Liver (tissue), 9 donors: ENCODE measurements around the gene AGR2. TPM values are rescaled to one million over a fixed set of nuclear protein-coding genes. Genes with fewer than 3 reads are reported as not detected.

Source experiments
- DNase-seq: peaks from one replicate; pipeline ENCODE4 v3.0.0-alpha.2; 2017; ENCODE audit warnings: low spot score
- H3K27ac ChIP-seq, 2 donors: one replicate each; pipeline ENCODE4 v1.7.0; 2013; ENCODE audit warnings: inconsistent platforms in 2 of 2, low read length in 2 of 2, control low read depth in 1 of 2, low read depth in 1 of 2, mild to moderate bottlenecking in 1 of 2
- H3K27me3 ChIP-seq, 4 donors: one replicate each; pipeline versions ENCODE4 v1.6.1 to v1.7.0; 2013; ENCODE audit warnings: low read length in 3 of 4, inconsistent platforms in 1 of 4, mild to moderate bottlenecking in 1 of 4, moderate library complexity in 1 of 4; ENCODE audit not compliant: control insufficient read depth in 4 of 4, insufficient read depth in 4 of 4
- H3K36me3 ChIP-seq, 4 donors: one replicate each; pipeline versions ENCODE4 v1.6.1 to v1.7.0; 2013; ENCODE audit warnings: low read length in 3 of 4, mild to moderate bottlenecking in 3 of 4, low read depth in 1 of 4, moderate library complexity in 1 of 4; ENCODE audit not compliant: control insufficient read depth in 4 of 4, insufficient read depth in 3 of 4
- H3K4me1 ChIP-seq, 4 donors: one replicate each; pipeline versions ENCODE4 v1.6.1 to v1.7.0; 2013; ENCODE audit warnings: low read length in 3 of 4, mild to moderate bottlenecking in 3 of 4, moderate library complexity in 1 of 4; ENCODE audit not compliant: control insufficient read depth in 4 of 4, insufficient read depth in 4 of 4
- H3K4me3 ChIP-seq, 3 donors: one replicate each; pipeline versions ENCODE4 v1.6.1 to v1.7.0; 2013; ENCODE audit warnings: low read length in 3 of 3, control low read depth in 1 of 3, low read depth in 1 of 3, mild to moderate bottlenecking in 1 of 3
- H3K9ac ChIP-seq, 2 donors: one replicate each; pipeline ENCODE4 v1.7.0; 2013; ENCODE audit warnings: low read length in 2 of 2, mild to moderate bottlenecking in 2 of 2, moderate library complexity in 2 of 2, control low read depth in 1 of 2, low read depth in 1 of 2
- H3K9me3 ChIP-seq, 4 donors: one replicate each; pipeline versions ENCODE4 v1.6.1 to v1.7.0; 2013; ENCODE audit warnings: low read length in 3 of 4; ENCODE audit not compliant: control insufficient read depth in 4 of 4
- CTCF ChIP-seq: fragments of 150-350 bp; IDR thresholded peaks from 2 replicates; pipeline ENCODE4 v1.5.1; 2017; ENCODE audit warnings: improper control_type of control experiment, low read depth, low read length; ENCODE audit not compliant: missing input control
- EGR1 ChIP-seq, 2 donors: IDR thresholded peaks; 2 replicates each; pipeline ENCODE4 v1.6.1; 2016 to 2018; ENCODE audit warnings: antibody characterized with exemption in 2 of 2, low read depth in 2 of 2
- FOXA1 ChIP-seq: IDR thresholded peaks from 2 replicates; pipeline ENCODE4 v1.6.1; 2016; ENCODE audit warnings: antibody characterized with exemption
- FOXA2 ChIP-seq: IDR thresholded peaks from 2 replicates; pipeline ENCODE4 v1.6.1; 2016; ENCODE audit warnings: antibody characterized with exemption
- GABPA ChIP-seq, 2 donors: IDR thresholded peaks in 1 of 2; conservative IDR thresholded peaks in 1 of 2; 2 replicates each; pipeline ENCODE4 v1.6.1; 2016; ENCODE audit warnings: antibody characterized with exemption in 2 of 2, mild to moderate bottlenecking in 1 of 2, moderate library complexity in 1 of 2
- HNF4A ChIP-seq, 2 donors: conservative IDR thresholded peaks; 2 replicates each; pipeline ENCODE4 v1.6.1; 2016; ENCODE audit warnings: antibody characterized with exemption in 2 of 2, mild to moderate bottlenecking in 2 of 2
- HNF4G ChIP-seq: IDR thresholded peaks from 2 replicates; pipeline ENCODE4 v1.6.1; 2016; ENCODE audit warnings: antibody characterized with exemption
- MAX ChIP-seq: IDR thresholded peaks from 2 replicates; pipeline ENCODE4 v1.6.1; 2016; ENCODE audit warnings: antibody characterized with exemption
- NR2F2 ChIP-seq: IDR thresholded peaks from 2 replicates; pipeline ENCODE4 v1.6.1; 2016; ENCODE audit warnings: antibody characterized with exemption
- RAD21 ChIP-seq, 2 donors: IDR thresholded peaks; 2 replicates each; pipeline ENCODE4 v1.6.1; 2016; ENCODE audit warnings: antibody characterized with exemption in 2 of 2, mild to moderate bottlenecking in 2 of 2
- REST ChIP-seq: IDR thresholded peaks from 2 replicates; pipeline ENCODE4 v1.6.1; 2016; ENCODE audit warnings: antibody characterized with exemption, mild to moderate bottlenecking
- RXRA ChIP-seq, 2 donors: IDR thresholded peaks; 2 replicates each; pipeline ENCODE4 v1.6.1; 2017 to 2018; ENCODE audit warnings: antibody characterized with exemption in 2 of 2, mild to moderate bottlenecking in 1 of 2
- SP1 ChIP-seq: IDR thresholded peaks from 2 replicates; pipeline ENCODE4 v1.6.1; 2018; ENCODE audit warnings: antibody characterized with exemption, mild to moderate bottlenecking
- TAF1 ChIP-seq: conservative IDR thresholded peaks from 2 replicates; pipeline ENCODE4 v1.6.1; 2016; ENCODE audit warnings: antibody characterized with exemption, mild to moderate bottlenecking
- YY1 ChIP-seq: IDR thresholded peaks from 2 replicates; pipeline ENCODE4 v1.6.1; 2016; ENCODE audit warnings: antibody characterized with exemption, mild to moderate bottlenecking
- ZBTB33 ChIP-seq: IDR thresholded peaks from 2 replicates; pipeline ENCODE4 v1.6.1; 2016; ENCODE audit warnings: antibody characterized with exemption
- WGBS: extraction: QIAGEN DNeasy Blood & Tissue Kit; methylation state at CpG from one replicate; pipeline ENCODE4 v1.1.7; 2013; 5-methylcytosine and 5-hydroxymethylcytosine counted together
- polyA plus RNA-seq, 2 donors: library from polyadenylated mRNA; stranded (reverse) in 1 of 2; unstranded in 1 of 2; fragments of 200-250 nt in 1 of 2; fragments of >200 nt in 1 of 2; fragmentation: Nextera tagmentation in 1 of 2; extraction: Ambion mirVana in 1 of 2; gene quantifications; one replicate each; pipeline versions ENCODE4 v1.2.1 to v1.2.3, GENCODE V29; 2013 to 2015
- total RNA-seq, 2 donors: library from RNA; depleted of rRNA; stranded (reverse); fragments of >200 nt; gene quantifications; one replicate each; pipeline ENCODE4 v1.2.3, GENCODE V29; 2014
- donor health status: healthy.
- donor health status: healthy.
- donor health status: healthy.
- donor health status: healthy.
- donor health status: healthy.

Gene AGR2
- total and polyA plus RNA-seq, 4 donors: 0.37 to 0.45 TPM; not detected in 2

- peak; percentile 44 for TF ChIP-seq REST
- no peak for TF ChIP-seq ZBTB33
- no peak for TF ChIP-seq RAD21 (IDR thresholded peaks at IDR 0.05)
- peak; percentile 54 for TF ChIP-seq SP1
Measured at GRCh38 chr7:16753102-16753931, 51.5 kb downstream of the AGR2 start, which contains the start of gene TSPAN13 (continued).

- DNase-seq: no peak
- Histone ChIP-seq H3K9me3 (no peaks in the 10 kb centered on the region), H3K4me1 (no peaks in the 10 kb centered on the region), H3K9ac (no peak overlapping the region), H3K27ac (no peak overlapping the region), H3K4me3 (no peak overlapping the region), H3K36me3 (no peaks in the 10 kb centered on the region), H3K27me3 (no peaks in the 10 kb centered on the region)
- TF ChIP-seq GABPA (IDR thresholded peaks at IDR 0.05 in 1 of 2, conservative IDR thresholded peaks at IDR 0.05 in 1 of 2) (no peak), RAD21 (IDR thresholded peaks at IDR 0.05) (no peak), REST (no peak), FOXA2 (no peak), EGR1 (IDR thresholded peaks at IDR 0.05; ENCODE audit: low read depth in 2 of 2) (no peak), MAX (no peak), RXRA (IDR thresholded peaks at IDR 0.05) (no peak), SP1 (no peak), FOXA1 (no peak), TAF1 (no peak), HNF4G (no peak), CTCF (no peak), YY1 (no peak), ZBTB33 (no peak), NR2F2 (no peak), HNF4A (conservative IDR thresholded peaks at IDR 0.05) (no peak)
- 70% methylated on average over 1 of the region's 1 CpG for WGBS
Measured at GRCh38 chr7:16747102-16747501, 57.7 kb downstream of the AGR2 start.
